Right forelimb (tissue), 1 donor: ENCODE measurements around the gene DNAAF8.
"Not testable (repeated sequence)": the region's sequence is repeated elsewhere in the genome, so short reads cannot be mapped to it uniquely, and the experiment has no call there.

Experiments
- DNase-seq: peaks from one replicate; pipeline ENCODE4 v3.0.0-alpha.2; 2018

Gene DNAAF8

DNA sequence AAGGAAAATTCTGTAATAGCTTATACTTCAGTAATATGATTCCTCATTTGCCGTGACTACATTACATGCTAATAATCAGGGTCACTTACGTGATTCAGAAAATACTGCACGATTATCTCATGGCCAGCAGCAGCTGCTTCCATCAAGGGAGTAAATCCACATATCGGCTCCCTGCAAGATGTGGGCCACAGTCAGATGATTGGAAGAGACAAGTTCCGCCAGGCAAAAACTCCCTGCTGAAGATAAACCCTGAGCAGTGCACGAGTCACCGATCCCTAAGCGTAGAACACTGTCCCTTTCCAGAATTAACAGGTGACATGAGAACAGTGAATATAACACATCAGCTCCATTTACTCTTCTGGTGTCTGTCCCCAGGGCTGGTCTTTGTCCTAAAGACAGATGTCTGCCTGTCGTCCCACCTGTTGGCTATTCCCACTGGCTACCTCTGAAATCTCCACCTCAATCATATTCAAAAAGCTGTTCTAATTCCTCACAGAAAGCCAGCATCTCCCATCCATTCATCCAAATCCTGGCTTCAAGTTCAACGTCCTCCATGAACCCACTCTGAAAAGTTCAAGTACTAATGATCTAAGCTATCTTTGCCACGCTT, 9.6 kb upstream of the DNAAF8 start:
- DNase-seq, result no peak

DNA sequence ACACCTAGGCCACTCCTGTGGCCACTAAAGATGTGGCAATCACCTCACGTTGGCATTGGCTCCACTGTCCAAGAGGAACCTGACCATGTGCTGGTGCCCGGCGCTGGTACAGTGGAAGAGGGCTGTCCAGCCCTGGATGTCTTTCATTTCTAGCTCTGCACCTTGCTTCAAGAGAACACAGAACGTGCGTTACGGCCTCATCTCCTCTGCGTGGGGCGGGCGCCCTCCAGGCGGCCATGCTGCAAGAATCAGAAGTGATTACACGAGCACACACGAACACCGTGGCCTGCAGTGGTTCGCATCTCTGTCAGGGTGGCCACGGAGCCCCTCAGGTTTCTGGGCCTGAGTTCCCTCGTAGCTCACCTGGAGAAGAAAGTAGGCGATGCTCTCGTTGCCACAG, 7.7 kb upstream of the DNAAF8 start:
- DNase-seq, result no peak

DNA sequence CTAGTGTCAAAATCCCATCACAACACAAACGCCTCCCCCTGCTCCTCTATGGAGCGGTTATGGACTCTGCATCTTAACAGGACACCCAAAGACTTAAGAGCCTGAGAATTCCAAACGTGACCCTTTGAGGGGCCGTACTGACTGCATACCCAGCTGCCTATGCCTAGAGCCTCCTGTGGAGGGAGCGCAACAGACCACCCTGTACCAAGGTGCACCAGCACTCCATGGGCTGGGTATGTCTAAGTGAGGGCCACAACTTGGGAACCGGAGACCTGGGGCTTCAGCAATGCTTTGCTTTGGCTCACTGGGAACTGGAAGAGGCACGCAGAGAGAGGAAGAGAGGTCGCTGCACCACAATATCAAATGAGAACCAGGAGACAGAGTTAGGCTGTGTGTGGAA, 5.7 kb upstream of the DNAAF8 start:
- DNase-seq, result no peak

DNA sequence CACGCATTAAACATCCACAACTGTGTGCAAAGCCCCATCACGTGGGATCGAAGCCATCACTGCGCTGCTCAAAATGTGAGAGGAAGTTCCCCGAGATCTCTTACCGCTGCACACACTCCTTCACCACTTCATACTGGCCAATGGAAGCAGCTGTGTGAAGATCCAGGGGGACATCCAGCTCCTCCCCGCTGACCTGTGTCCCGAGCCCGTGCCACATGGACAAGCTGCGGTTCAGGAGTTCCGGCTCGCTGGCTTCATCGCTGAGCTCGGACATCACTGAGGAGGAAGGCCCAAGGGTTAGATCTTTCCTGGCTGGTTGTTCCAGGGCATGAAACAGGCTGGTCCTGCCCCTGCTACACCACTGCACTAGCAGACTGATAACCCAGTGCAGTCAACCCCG, 4.5 kb upstream of the DNAAF8 start:
- DNase-seq, result no peak

DNA sequence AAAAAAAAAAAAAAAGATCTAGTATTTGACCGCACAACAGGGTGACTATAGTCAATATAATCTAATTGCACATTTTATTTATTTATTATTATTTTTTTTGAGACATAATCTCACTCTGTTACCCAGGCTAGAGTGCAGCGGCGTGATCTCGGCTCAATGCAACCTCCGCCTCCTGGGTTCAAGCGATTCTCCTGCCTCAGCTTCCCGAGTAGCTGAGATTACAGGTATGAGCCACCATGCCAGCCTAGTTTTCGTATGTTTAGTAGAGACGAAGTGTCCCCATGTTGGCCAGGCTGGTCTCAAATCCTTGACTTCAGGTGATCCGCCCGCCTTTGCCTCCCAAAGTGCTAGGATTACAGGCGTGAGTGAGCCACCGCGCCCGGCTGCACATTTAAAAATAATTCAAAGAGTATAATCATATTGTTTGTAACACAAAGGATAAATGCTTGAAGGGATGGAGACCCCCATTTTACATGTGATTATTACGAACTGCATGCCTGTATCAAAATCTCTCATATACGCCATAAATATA, 1.1 kb upstream of the DNAAF8 start:
- DNase-seq, result no peak

DNA sequence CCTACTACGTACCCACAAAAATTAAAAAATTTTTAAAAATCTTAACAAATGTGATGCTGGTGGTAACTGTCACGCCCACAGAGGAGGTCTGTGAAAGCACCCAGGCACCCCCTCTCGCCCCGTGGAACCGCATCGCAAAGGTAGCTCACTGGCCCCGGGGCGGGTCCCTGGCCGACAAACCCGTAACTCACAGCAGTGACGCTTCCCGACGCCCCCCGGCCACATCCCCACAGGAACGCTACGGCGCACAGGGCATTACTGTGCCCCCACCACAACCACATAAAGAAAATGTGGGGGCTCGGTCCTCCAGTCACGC, 632 bp upstream of the DNAAF8 start:
- DNase-seq, result no peak

DNA sequence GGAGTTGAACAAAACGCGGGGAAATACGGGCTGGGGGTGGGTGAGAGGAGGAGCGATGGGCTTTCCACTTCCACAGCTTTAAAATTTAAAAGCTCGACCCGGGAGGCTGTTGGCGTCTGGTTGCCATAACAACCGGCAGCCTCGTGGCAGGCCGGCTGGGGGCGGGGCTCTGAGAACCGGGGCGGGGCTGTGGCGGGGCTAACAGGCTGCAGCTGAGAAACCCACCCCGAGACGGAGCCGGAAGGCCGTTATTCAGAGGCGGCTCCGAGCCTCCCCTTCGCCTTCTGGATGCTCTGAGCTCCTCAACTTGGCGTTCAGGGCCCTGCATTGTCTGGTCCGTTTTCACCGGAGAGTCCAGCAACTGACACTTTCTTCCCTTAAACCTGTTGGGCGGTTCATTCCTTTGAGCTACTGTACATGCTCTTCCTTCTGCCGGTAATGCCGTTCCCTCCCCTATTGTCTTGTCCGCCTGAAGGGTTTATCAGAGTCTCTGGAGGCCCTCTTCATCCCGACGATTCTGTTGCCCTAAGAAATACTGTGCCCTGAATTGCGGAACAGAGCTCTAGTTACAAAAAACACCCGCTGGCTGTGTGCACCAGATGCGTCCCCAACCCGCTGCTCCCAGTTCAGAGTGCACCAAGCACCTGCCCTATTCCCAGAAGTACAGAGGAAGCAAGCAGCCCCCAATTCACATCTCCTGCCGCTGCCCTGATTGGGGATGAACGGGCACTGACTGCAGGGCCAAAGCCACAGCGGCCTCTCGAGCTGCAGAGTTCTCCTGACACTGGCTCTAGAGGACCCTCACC, 596 bp downstream of the DNAAF8 start:
- peak; percentile 94 for DNase-seq

DNA sequence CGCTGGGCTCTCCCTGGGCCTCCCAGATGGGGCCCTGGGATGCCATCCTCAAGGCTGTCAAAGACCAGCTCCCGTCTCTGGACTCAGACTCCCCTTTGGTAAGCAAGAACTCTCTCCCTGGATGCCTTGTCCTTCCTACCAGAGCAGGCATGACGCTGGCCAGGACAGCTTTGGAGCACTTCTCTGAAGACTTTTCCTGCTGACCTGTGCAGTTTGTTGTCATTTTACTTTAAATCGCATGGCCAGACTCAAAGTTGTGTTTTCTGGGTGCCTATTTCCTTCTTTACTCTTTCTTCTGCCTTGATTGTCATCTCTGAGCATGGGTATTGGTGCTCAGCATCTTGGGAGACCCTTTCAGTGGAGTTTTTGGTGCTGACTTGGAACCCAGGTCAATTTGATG, 2.2 kb downstream of the DNAAF8 start:
- no peak for DNase-seq

DNA sequence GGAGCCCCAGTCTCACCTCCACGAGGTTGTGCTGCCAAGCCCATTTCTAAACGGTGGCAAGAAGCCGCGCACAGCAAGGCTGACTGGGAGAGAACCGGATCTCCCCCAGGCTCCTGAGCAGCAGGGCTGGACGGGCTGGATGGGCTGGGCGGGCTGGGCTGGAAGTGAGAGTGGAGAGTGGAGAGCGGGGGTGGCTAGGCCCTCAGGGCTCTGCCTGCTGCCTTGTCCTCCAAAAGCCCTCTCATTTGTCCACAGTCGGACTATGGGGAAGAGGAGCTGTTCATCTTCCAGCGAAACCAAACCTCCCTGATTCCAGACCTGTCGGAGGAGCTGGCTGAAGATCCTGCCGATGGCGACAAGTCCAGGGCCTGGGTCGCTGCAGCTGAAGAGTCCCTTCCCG, 3.2 kb downstream of the DNAAF8 start:
- no peak for DNase-seq

DNA sequence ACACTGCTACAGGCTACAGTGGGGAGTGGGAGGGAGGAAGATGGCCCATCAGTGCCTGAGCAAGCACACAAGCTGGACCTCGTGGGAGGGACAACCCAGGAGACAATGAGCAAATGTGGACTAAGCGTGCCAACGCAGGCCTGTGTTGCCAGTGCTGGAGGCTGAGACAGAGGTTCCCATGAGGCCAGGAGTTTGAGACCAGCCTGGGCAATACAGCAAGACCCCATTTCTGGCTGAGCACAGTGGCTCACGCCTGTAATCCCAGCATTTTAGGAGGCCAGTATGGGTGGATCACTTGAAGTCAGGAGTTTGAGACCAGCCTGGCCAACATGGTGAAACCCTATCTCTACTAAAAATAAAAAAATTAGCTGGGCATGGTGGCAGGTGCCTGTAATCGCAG, 4.0 kb downstream of the DNAAF8 start:
- not testable (repeated sequence) for DNase-seq

DNA sequence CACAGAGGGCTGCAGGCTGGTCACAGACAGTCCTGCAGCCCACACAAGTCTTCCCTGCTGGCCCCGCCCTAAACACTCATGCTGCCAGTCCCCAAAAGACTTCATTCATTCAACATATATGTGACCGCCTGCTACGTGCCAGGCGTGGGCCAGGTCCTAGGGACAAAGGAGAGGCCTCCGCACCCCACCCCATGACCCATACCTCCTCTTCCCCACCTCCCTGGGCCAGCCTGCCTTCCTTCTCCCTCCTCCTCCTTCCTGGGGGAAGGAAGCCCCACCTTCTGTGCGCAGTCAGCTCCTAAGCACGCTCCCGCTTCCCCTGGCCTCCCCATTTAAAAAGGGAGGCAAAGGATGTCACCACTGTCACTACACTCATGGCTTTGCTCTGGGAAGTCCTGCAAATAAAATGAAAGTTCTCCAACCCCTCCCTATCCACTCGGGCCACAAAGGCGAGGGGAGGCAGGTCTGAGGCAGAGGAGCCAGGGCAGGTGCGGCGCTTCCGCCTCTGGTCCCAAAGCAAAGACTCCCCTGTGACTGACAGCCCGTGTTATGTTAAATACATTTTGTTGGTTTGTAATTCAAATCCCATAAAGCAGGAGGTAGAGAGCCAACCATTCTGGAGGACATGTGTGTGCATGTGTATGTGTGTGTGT, 9.0 kb downstream of the DNAAF8 start:
- no peak for DNase-seq

DNA sequence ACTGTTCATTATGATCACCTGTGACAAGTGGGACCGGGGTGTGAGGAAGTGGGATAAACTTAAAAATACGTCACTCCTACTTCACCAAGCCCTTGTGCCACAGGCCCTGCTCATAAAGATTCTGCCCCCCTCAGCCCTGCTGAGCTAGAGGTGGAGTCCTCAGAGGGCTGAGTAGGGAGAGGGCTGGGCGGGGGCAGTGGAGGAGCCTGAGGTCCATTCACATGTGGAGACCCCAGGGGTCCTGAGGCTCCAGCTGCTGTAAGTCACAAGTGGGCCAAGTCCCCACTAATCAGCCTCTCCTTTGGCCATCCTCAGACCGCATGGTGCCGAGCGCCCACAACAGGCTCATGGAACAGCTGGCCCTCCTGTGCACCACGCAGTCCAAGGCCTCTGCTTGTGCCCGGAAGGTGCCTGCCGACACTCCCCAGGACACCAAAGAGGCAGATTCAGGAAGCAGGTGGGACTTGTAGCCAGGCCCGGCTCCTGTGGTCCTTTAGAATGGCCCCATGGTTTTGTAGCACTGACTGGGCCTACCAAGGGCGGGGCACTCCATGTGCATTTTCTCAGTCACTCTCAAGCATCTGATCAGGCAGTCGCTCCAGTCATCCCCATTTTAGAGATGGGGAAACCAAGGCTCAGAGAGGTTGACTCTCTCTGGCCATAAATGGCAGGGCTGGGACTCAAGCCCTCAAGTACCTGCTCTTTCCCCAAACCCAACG, 10.4 kb downstream of the DNAAF8 start:
- DNase-seq, result no peak

DNA sequence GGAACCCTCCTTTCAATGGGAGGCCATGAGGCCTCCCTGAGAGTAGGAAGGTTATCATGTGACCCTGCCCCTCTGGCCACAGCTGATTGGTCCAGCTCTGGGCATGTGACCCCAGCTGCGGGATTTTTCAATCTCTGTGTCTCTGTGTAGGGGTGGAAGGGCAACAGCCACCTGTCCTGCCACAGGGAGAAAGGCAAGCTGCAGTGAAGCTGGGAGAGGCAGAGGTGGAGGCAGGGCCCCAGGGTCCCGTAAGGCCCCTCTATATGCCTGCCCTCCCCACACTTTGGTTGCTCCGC, 10.9 kb downstream of the DNAAF8 start:
- DNase-seq, result no peak

DNA sequence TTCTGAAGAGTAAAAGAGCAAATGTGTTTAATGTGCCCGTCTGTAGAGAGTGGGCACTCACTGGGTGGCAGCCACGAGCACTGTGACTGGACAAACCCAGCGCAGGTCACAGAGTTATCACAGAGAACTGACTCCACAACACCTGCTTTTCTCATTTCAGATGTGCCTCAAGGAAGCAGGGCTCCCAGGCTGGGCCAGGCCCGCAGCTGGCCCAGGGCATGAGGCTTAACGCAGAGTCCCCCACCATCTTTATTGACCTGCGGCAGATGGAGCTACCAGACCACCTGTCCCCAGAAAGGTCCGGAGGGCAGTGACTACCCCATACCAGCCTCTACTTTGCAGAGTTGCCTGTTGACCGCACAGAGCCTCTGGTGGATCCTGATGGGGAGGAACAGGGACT, 11.9 kb downstream of the DNAAF8 start:
- DNase-seq, result no peak

DNA sequence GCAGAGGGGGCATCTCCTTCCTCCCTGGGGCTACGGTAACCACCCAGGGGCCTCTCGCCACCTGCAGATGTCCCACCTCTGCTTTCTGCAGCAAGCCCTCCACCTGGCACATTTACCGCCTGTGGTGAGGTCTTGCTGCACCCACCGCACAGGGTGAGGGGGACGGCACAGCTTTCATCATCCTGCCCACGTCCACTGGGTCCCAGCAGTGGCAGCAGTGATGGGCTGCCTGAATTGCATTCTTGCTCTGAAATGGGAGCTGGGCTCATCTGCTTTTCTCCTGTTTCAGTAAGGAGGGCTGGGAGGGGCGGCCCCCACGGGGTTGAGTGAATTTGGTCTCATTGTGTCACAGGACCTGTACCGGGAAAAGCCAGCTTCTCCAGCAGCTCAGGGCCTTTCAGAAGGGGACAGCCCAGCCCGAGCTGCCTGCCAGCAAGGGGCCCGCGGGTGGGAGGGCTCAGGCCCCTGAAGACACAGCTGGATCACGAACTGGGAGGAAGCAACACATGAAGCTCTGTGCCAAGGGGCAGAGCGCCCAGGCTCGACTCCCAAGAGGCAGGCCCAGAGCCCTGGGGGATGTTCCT, 12.7 kb downstream of the DNAAF8 start:
- no peak for DNase-seq

DNA sequence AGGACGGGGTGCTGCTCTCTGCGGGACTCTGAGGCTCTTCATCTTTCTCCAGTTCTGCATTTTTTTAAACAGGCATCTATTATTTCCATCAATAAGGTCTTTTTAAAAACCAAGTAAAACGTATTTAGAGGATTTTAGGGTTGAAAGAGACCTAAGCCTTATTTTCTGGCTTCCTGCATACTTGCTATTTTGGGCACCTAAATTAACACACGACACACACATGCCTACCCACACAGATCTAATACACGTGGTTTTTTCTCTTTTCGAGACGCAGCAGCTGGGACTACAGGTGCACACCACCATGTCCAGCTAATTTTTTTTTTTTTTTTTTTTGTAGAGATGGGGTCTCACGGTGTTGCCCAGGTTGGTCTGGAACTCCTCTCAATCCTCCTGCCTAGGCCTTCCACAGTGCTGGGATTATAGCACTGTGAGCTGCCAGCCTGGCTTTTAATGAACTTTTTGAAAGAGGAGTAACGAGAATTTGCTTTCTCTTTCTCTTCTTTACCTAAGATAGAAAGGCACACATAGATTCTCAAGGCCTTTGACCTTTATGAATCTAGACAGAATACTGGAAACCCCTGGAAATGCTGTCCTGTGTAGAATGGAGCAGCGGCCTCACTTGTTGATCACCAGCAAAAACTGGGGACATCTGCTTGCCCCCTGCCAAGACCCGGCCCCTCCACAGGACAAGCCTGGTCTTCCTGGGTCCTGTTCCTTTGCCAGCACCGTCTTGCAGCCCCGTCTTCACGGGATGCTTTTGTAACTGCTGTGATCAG, 13.8 kb downstream of the DNAAF8 start:
- DNase-seq, result no peak

DNA sequence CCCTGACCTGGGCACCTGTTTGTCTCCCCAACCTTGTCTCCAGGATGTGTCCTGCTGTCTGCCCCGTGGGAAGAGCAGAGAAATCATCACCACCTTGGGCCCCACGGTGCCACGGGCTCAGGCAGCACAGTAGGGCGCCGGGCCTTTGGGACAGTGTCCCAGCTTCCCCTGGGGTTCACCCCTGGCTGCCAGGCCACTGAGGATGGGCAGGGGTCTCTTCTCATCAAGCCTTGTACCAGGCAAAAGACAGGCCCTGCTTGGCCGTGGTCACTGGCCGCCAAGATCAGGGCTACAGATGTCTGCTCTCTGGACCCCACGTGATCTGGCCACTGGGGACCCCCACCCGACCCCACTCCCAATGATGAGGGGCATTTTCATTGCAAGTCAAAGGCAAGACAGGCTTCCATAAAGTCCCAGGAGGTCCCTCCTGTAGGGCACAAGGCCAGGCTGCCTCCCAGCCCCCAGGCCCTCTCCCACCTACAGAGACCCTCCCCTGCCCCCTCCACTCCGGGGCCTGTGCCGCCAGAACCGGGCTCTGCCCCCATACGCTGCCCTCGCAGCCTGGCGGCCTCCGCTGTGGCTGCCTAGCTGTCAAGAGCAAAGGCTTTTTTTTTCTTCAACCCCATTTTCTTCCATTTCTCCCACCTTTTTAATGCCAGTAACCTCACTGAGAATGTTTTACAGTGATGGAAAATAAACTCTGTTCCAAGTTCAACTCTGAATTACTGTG, 14.5 kb downstream of the DNAAF8 start:
- DNase-seq, result no peak

DNA sequence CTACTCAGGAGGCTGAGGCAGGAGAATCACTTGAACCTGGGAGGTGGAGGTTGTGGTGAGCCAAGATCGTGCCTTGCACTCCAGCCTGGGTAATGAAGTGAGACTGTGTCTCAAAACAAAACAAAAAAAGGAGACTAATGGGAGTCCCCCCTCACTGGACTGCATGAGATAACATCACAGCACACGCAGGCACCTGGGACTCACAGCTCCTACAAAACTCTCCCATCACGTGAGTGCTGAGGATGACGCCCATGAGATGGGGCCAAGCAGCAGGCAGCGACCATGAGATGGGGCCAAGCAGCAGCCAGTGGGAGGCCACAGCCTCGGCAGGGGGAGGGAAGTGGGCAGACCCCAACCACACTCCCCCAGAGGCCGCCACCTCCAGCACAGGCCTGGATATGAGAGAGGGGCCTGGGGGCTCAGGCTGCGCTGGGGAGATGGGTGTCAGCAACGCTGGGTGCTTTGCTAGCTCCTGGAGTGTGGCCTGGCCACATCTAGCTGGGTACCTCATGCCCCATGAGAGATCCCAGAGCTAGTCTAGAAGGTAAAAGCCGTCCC, 15.4 kb downstream of the DNAAF8 start:
- no peak for DNase-seq

DNA sequence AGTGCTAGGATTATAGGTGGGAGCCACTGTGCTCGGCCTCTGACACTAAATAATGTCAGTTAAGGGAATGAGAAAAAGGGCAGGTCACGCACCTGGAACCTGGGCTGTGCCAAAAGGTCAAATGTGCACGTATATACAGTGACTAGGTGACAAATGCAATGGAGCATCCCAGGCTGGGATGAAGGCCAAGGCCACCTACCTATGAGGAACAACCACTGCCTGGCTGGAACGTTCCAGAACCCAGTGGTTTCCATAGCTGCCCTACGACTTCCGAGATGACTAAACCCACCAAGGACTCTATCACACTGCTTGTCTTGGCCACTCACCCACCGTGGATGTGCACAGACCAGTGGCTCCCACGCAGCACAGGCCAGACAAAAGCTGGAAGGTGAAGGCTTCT, 16.6 kb downstream of the DNAAF8 start:
- DNase-seq, result no peak

DNA sequence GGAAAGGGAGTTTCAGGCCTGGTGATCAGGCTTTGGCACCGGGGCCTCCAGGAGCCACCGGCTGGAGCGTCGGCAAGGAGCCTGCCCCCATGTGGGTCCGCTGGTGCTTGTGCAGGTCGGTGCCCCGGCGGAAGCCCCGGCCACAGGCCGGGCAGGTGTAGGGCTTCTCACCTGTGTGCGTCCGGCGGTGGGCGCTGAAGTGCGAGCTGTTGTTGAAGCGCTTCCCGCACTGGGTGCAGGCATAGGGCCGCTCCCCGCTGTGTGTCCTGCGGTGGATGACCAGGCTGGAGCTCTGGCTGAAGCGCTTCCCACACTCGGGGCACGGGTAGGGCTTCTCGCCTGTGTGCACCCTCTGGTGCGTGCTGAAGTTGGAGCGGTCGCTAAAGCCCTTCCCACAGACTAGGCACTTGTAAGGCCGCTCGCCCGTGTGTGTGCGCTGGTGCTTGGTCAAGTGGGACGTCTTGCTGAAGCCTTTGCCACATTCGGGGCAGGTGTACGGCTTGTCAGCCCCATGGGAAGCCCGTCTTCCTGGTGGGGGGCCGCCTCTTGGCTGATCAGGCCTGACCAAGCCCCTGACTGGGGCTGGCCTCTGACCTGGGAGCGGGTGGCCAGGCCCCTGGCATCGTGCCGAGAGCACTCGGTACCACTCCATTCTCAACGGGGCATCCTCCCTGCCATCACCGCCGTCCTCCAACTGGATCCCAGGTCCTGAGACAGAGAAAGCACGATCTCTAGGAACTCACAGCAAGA, 18.2 kb downstream of the DNAAF8 start:
- DNase-seq, result no peak

DNA sequence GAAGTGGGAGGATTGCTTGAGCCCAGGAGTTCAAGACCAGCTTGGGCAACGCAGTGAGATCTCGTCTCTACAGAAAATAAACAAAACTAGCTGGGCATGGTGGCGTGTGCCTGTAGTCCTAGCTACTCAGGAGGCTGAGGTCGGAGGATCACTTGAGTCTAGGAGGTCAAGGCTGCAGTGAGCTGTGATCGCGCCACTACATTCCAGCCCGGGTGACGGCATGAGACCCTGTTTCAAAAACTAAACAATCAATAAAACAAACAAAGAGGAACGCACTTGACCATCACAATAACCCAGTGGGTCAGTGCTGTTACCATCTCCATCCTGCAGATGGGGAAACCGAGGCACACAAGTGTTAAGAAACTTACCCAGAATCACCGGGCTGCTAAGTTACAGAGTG, 18.9 kb downstream of the DNAAF8 start:
- DNase-seq, result no peak
